ENCODE measurements around the gene MIPOL1. TPM values are rescaled to one million over a fixed set of nuclear protein-coding genes. Genes with fewer than 3 reads are reported as not detected.
A peak's percentile ranks its signal among the peaks of the same experiment; 100 is the strongest.

Gene MIPOL1
- total RNA-seq, 1 experiment from 2014 or later: 18.7 TPM

- no peaks in the 10 kb centered on the region for H3K9me3 ChIP-seq
- H3K4me3 ChIP-seq (ENCODE audit: low read depth, low read length): peak overlapping the region; percentile 92
- intact Hi-C loops (cut with micrococcal nuclease; ENCODE audit: unreplicated experiment): no loop called here
- H3K9me3 Mint-ChIP-seq (ENCODE audit: unreplicated experiment): no peaks in the 10 kb centered on the region
- H3K4me3 Mint-ChIP-seq (ENCODE audit: unreplicated experiment): peak overlapping the region; percentile 72
- no peak for TF ChIP-seq CTCF (IDR thresholded peaks at IDR 0.05; ENCODE audit: insufficient read depth in 1 of 2, low read depth in 1 of 2, low read length in 1 of 2, severe bottlenecking in 1 of 2, unreplicated experiment in 1 of 2)
- peaks cover 87% of the 10 kb centered on the region for H3K36me3 Mint-ChIP-seq (ENCODE audit: insufficient read depth, unreplicated experiment)
- DNase-seq: no peak
- H3K27ac Mint-ChIP-seq (ENCODE audit: unreplicated experiment): peak overlapping the region; percentile 95
- no peaks in the 10 kb centered on the region for H3K27me3 ChIP-seq (replicated peaks; ENCODE audit: control insufficient read depth, insufficient read depth, low read length)
- ChIA-PET POLR2A (interaction anchor here (0.6 to 2.2 kb wide), 3 partner anchors 19 to 341 kb away, joined by 5 to 7 read pairs (median 5); no protein-coding TSS in a partner anchor), CTCF (interaction anchor here (0.6 kb wide), 1 partner anchor 353 kb away, joined by 3 read pairs; no protein-coding TSS in a partner anchor)
- H3K36me3 ChIP-seq (ENCODE audit: control insufficient read depth, insufficient read depth, low read length): peaks cover 6% of the 10 kb centered on the region
- BruUV-seq (replicated peaks): no TSS peak
- H3K27me3 Mint-ChIP-seq (ENCODE audit: insufficient read depth, unreplicated experiment): no peaks in the 10 kb centered on the region
- peaks cover 15% of the 10 kb centered on the region for H3K4me1 Mint-ChIP-seq (ENCODE audit: low read depth, unreplicated experiment)
- peaks cover 20% of the 10 kb centered on the region for H3K4me1 ChIP-seq
These were observed 389.5 kb downstream of the MIPOL1 start for GRCh38 chr14:37587131-37587803.

GRCh38 chr14:37587881-37588666 lies 390.3 kb downstream of the MIPOL1 start:
- peak overlapping the region; percentile 72 for H3K4me3 Mint-ChIP-seq (ENCODE audit: unreplicated experiment)
- H3K27me3 Mint-ChIP-seq (ENCODE audit: insufficient read depth, unreplicated experiment): no peaks in the 10 kb centered on the region
- H3K9me3 ChIP-seq: no peaks in the 10 kb centered on the region
- DNase-seq: peak; percentile 78 to 84
- peaks cover 15% of the 10 kb centered on the region for H3K4me1 ChIP-seq
- peak overlapping the region; percentile 92 for H3K4me3 ChIP-seq (ENCODE audit: low read depth, low read length)
- H3K36me3 Mint-ChIP-seq (ENCODE audit: insufficient read depth, unreplicated experiment): peaks cover 92% of the 10 kb centered on the region
- intact Hi-C loops (cut with micrococcal nuclease; ENCODE audit: unreplicated experiment): no loop called here
- ChIA-PET CTCF (interaction anchor here (0.9 to 1.3 kb wide), 2 partner anchors 21 to 358 kb away, joined by 3 read pairs; no protein-coding TSS in a partner anchor), POLR2A (interaction anchor here (0.6 to 2.2 kb wide), 4 partner anchors 19 to 342 kb away, joined by 5 to 7 read pairs (median 6); no protein-coding TSS in a partner anchor)
- no peaks in the 10 kb centered on the region for H3K9me3 Mint-ChIP-seq (ENCODE audit: unreplicated experiment)
- peak in 1 of 2 experiments; percentile 12 for TF ChIP-seq CTCF (IDR thresholded peaks at IDR 0.05; ENCODE audit: insufficient read depth in 1 of 2, low read depth in 1 of 2, low read length in 1 of 2, severe bottlenecking in 1 of 2, unreplicated experiment in 1 of 2)
- peak overlapping the region; percentile 95 for H3K27ac Mint-ChIP-seq (ENCODE audit: unreplicated experiment)
- BruUV-seq (replicated peaks): no TSS peak
- peaks cover 15% of the 10 kb centered on the region for H3K4me1 Mint-ChIP-seq (ENCODE audit: low read depth, unreplicated experiment)
- H3K27me3 ChIP-seq (replicated peaks; ENCODE audit: control insufficient read depth, insufficient read depth, low read length): no peaks in the 10 kb centered on the region
- H3K36me3 ChIP-seq (ENCODE audit: control insufficient read depth, insufficient read depth, low read length): peaks cover 10% of the 10 kb centered on the region

GRCh38 chr14:37588667-37588955 lies 390.9 kb downstream of the MIPOL1 start:
- no peaks in the 10 kb centered on the region for H3K27me3 Mint-ChIP-seq (ENCODE audit: insufficient read depth, unreplicated experiment)
- ChIA-PET POLR2A (interaction anchor here (1.4 to 2.2 kb wide), 2 partner anchors 26 to 342 kb away, joined by 5 to 7 read pairs; no protein-coding TSS in a partner anchor), CTCF (interaction anchor here (0.9 to 1.3 kb wide), 2 partner anchors 22 to 358 kb away, joined by 3 read pairs; no protein-coding TSS in a partner anchor)
- H3K4me1 Mint-ChIP-seq (ENCODE audit: low read depth, unreplicated experiment): peaks cover 15% of the 10 kb centered on the region
- Histone ChIP-seq H3K4me3 (ENCODE audit: low read depth, low read length) (peak overlapping the region; percentile 92), H3K27me3 (replicated peaks; ENCODE audit: control insufficient read depth, insufficient read depth, low read length) (no peaks in the 10 kb centered on the region), H3K9me3 (no peaks in the 10 kb centered on the region), H3K36me3 (ENCODE audit: control insufficient read depth, insufficient read depth, low read length) (peaks cover 10% of the 10 kb centered on the region), H3K4me1 (peaks cover 15% of the 10 kb centered on the region)
- peaks cover 92% of the 10 kb centered on the region for H3K36me3 Mint-ChIP-seq (ENCODE audit: insufficient read depth, unreplicated experiment)
- no peak for DNase-seq
- intact Hi-C loops (cut with micrococcal nuclease; ENCODE audit: unreplicated experiment): no loop called here
- H3K27ac Mint-ChIP-seq (ENCODE audit: unreplicated experiment): peak overlapping the region; percentile 95
- peak overlapping the region; percentile 72 for H3K4me3 Mint-ChIP-seq (ENCODE audit: unreplicated experiment)
- BruUV-seq (replicated peaks): no TSS peak
- no peaks in the 10 kb centered on the region for H3K9me3 Mint-ChIP-seq (ENCODE audit: unreplicated experiment)
- TF ChIP-seq CTCF (IDR thresholded peaks at IDR 0.05; ENCODE audit: insufficient read depth in 1 of 2, low read depth in 1 of 2, low read length in 1 of 2, severe bottlenecking in 1 of 2, unreplicated experiment in 1 of 2): no peak
